Choroid plexus epithelial cell (primary cell): Measurements from ENCODE around the gene GPR183.

ENCODE experiments used
- DNase-seq: peaks from one replicate; pipeline ENCODE4 v3.0.0-alpha.2; 2010; ENCODE audit warnings: low read depth
- H3K4me3 ChIP-seq: 2 replicates; pipeline ENCODE4 v1.5.1; 2011; ENCODE audit warnings: low read depth, mild to moderate bottlenecking, control low read depth, low read length, moderate library complexity
- TF ChIP-seq, protein P1 (sequence below): conservative IDR thresholded peaks from 2 replicates; pipeline ENCODE4 v1.5.1; 2011; ENCODE audit warnings: low read depth, mild to moderate bottlenecking, control low read depth, inconsistent platforms, low read length, moderate library complexity

Gene GPR183

DNA sequence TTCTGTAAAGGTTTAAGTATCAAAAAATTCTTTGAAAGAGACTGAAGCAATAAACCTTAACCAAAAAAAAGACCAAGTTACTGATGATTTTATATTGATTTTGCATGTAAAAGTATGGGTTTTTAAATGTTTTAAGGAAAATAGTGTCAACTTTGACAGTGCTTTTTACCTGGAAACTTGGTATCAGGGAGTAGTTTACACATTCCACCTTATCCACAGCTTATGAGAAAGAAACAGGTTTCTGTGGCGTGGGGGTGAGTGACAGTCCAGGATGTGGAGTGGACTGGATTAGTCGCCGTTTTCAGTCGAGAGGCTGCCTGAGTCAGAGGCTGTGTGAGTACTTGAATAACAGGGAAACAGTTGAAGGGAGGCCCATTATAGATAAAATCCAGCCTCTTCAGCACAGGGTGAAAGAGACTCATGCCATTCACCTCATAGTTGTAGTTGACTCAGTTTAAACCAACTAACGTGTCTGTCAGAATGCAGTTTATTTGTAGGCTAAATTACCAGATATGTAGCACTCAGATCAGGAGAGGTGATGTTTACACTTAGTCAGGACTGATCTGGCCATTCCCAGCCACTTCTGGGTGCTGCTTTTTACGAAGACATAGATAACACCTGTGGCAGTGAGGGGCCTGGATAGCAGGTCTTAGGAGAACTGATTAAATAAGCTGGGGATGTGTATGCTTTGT is 595 bp upstream of the GPR183 start:
- no peak overlapping the region for H3K4me3 ChIP-seq
- DNase-seq, result peak; percentile 75
- TF ChIP-seq, protein P1, sequence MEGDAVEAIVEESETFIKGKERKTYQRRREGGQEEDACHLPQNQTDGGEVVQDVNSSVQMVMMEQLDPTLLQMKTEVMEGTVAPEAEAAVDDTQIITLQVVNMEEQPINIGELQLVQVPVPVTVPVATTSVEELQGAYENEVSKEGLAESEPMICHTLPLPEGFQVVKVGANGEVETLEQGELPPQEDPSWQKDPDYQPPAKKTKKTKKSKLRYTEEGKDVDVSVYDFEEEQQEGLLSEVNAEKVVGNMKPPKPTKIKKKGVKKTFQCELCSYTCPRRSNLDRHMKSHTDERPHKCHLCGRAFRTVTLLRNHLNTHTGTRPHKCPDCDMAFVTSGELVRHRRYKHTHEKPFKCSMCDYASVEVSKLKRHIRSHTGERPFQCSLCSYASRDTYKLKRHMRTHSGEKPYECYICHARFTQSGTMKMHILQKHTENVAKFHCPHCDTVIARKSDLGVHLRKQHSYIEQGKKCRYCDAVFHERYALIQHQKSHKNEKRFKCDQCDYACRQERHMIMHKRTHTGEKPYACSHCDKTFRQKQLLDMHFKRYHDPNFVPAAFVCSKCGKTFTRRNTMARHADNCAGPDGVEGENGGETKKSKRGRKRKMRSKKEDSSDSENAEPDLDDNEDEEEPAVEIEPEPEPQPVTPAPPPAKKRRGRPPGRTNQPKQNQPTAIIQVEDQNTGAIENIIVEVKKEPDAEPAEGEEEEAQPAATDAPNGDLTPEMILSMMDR, result no peak

DNA sequence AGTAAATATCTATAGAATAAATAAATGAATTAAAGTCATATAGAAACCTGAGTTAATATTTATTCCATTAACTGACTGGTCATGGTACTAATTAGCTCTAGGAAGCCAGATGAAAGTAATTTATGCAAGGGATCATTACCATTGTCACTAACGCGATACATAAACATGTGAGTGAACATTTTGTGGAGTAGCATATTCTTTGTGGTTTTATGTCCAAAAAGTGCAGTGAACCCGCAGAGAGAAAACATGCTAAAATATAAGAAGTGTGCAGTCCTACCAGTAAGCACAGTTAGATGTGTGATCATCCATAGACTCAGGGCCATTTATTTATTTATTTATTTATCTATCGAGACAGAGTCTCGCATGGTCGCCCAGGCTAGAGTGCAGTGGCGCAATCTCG is 1.6 kb downstream of the GPR183 start:
- DNase-seq, result no peak
- no peak overlapping the region for H3K4me3 ChIP-seq
- TF ChIP-seq, protein P1, result no peak

DNA sequence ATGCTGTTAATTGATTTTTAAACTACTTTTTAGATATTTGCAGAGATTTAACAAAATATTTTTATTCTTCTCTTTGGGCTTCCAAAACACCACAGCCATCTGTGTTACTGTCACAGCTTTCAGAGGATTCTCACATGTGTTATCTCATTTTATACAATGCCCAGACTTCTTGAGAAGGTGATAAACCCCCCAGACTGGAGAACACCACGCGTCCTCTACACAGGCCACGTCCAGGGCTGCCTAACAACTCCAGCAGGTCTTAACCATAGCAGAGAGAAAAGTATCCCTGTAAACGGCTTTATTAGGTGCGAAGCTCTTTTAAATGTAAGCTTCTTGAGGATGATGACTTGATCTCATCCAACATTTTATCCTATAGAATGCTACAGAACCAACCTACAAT is 2.0 kb downstream of the GPR183 start:
- TF ChIP-seq, protein P1, result no peak
- no peak for DNase-seq
- no peak overlapping the region for H3K4me3 ChIP-seq

DNA sequence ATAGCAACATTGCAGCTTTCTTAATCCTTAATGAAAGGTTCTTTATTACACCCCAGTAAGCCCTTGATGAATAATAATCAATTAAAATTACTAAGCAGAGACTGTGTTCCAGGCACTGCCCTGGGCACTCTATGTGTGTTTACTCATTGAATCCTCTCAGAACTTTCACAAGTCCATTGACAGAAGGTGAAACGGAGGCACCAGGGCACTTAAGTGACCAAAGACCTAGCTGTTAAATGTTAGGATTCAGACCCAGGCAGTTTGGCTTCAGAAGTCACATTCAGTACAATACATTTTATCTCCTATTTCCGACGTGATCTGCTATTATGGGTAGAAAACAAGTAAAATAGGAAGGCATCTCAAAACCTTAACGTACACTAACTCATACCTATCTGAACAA is 2.7 kb downstream of the GPR183 start:
- TF ChIP-seq, protein P1, result no peak
- H3K4me3 ChIP-seq, result no peak overlapping the region
- DNase-seq, result no peak

DNA sequence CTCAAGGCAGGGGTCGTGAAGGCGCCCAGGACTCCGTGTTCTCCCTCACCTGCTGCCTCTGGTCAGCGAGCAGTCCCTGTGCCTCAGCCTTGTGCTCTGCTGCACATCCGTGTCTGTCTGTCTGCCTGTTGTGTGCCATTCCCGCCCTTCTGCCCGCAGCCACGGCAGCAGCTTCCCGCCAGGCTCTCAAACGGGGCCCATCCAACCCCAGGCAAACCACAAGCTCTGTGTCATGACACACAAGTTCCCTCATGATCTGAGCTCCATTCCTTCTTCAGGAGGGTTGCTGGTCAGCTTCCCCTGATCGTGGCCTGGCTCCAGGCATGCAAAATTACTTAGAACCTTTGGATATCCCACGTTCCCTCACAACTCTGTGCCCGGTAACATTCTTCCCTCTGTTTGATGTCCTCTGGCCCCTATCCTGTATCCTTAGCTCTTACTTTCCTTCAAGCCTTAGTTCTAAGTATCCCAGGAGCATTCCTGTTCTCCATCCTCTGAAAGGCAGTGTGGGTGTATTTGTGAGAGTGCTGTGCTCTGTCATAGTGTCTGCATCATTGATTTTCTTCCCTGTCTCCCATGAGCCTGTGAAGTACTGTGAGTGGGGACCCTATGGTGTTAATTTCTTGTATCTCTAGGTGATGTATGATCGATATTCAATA is 3.2 kb downstream of the GPR183 start:
- H3K4me3 ChIP-seq, result no peak overlapping the region
- TF ChIP-seq, protein P1, result no peak

DNA sequence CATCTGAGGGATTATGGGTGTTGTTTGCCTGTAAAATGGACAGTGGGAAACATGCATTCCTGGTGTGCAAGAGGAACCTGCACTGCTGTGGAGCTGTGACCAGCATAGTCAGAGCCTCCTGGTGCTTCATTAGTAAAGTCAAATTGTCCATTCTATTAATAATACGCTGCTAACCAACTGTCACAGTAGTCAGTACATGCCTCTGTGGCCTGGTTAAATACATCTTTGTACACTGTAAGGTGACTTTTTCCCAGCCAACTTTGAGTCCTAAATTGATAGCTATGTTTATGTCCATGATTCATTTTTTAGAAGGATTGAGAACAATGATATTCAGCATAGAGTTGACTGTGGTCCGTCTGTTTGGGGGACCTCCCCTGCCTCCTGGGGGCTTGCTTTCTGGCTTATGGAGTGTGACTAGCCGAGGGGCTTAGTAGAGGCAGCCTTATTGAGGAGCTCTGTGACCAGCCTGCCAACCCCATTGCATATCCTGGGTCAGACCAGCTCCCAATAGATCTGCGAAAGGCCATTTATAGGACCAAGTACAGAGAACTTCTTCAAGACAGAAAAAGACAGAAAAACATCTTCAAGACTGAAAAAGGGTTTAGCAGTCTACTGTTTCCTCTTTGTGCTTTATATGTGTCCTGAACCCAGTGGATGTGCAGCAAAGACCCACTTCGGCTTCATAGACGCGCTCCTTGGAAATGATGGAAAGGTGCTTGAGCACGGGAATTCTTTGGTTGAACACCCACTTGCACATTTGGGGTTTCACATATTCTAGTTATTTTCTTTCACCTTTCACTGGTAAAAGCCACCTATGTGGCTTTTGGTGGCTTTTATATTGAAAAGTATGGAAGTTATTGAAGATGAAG is 4.3 kb downstream of the GPR183 start:
- H3K4me3 ChIP-seq, result no peak overlapping the region
- TF ChIP-seq, protein P1, result no peak
- no peak for DNase-seq

More for the DNA sequence above, 3.2 kb downstream of the GPR183 start:
- no peak for DNase-seq
